ENCODE measurements around the gene SLC23A2.
"Not testable (repeated sequence)": the region's sequence is repeated elsewhere in the genome, so short reads cannot be mapped to it uniquely, and the experiment has no call there.

The SLC23A2 gene

GRCh38 chr20:4978050-4978918 lies 23.0 kb downstream of the SLC23A2 start:
- Mint-ChIP-seq H3K36me3 (ENCODE audit: low read depth) (no peaks in the 10 kb centered on the region), H3K27ac (no peak overlapping the region), H3K27me3 (ENCODE audit: low read depth) (no peaks in the 10 kb centered on the region), H3K4me3 (no peak overlapping the region), H3K9me3 (no peaks in the 10 kb centered on the region), H3K4me1 (peaks cover 17% of the 10 kb centered on the region)
- TF ChIP-seq CTCF (IDR thresholded peaks at IDR 0.05; ENCODE audit: unreplicated experiment in 3 of 3), result no peak

GRCh38 chr20:4976014-4976413 lies 25.3 kb downstream of the SLC23A2 start:
- H3K4me1 Mint-ChIP-seq, result peaks cover 24% of the 10 kb centered on the region
- H3K4me3 Mint-ChIP-seq; H3K9me3 Mint-ChIP-seq; H3K27ac Mint-ChIP-seq; H3K27me3 Mint-ChIP-seq (ENCODE audit: low read depth); H3K36me3 Mint-ChIP-seq (ENCODE audit: low read depth): not testable (repeated sequence)

GRCh38 chr20:4973330-4974097 lies 27.8 kb downstream of the SLC23A2 start:
- H3K4me1 Mint-ChIP-seq, result peaks cover 22% of the 10 kb centered on the region
- no peaks in the 10 kb centered on the region for H3K9me3 Mint-ChIP-seq
- H3K36me3 Mint-ChIP-seq (ENCODE audit: low read depth), result peaks cover 6% of the 10 kb centered on the region
- no peaks in the 10 kb centered on the region for H3K27me3 Mint-ChIP-seq (ENCODE audit: low read depth)
- no peak for TF ChIP-seq CTCF (IDR thresholded peaks at IDR 0.05; ENCODE audit: unreplicated experiment in 3 of 3)
- peak overlapping the region; percentile 29 to 66 (median 47) for H3K27ac Mint-ChIP-seq
- peak overlapping the region; percentile 7 to 32 (median 8) for H3K4me3 Mint-ChIP-seq

- peaks cover 14% of the 10 kb centered on the region for H3K36me3 Mint-ChIP-seq (ENCODE audit: low read depth)
- H3K4me3 Mint-ChIP-seq, result peak overlapping the region in 1 of 3 experiments; percentile 41
- peaks cover 17% of the 10 kb centered on the region for H3K4me1 Mint-ChIP-seq
- no peaks in the 10 kb centered on the region for H3K27me3 Mint-ChIP-seq (ENCODE audit: low read depth)
- H3K27ac Mint-ChIP-seq, result peak overlapping the region; percentile 6 to 66 (median 47)
- TF ChIP-seq CTCF (IDR thresholded peaks at IDR 0.05; ENCODE audit: unreplicated experiment in 3 of 3), result no peak
- no peaks in the 10 kb centered on the region for H3K9me3 Mint-ChIP-seq
Observed at GRCh38 chr20:4972506-4973251, 28.6 kb downstream of the SLC23A2 start.

- Mint-ChIP-seq H3K4me3 (no peak overlapping the region), H3K4me1 (peaks cover 26% of the 10 kb centered on the region), H3K36me3 (ENCODE audit: low read depth) (peaks cover 15% of the 10 kb centered on the region)
Observed at GRCh38 chr20:4971064-4971463, 30.2 kb downstream of the SLC23A2 start.

More at GRCh38 chr20:4971064-4971463, 30.2 kb downstream of the SLC23A2 start:
- no peaks in the 10 kb centered on the region for H3K27me3 Mint-ChIP-seq (ENCODE audit: low read depth)
- TF ChIP-seq CTCF (IDR thresholded peaks at IDR 0.05; ENCODE audit: unreplicated experiment in 3 of 3), result no peak
- no peaks in the 10 kb centered on the region for H3K9me3 Mint-ChIP-seq
- H3K27ac Mint-ChIP-seq, result no peak overlapping the region
